Prostate gland (tissue), 2 donors: ENCODE data around the gene CPLX4.

Source experiments
- POLR2A ChIP-seq: fragments of 450-650 bp; IDR thresholded peaks from one replicate; pipeline ENCODE4 v1.6.1; 2016; ENCODE audit warnings: antibody characterized with exemption, mild to moderate bottlenecking
- POLR2AphosphoS5 ChIP-seq: sonication (generic); formaldehyde crosslinking; IDR thresholded peaks from one replicate; pipeline ENCODE4 v1.6.1; 2017; ENCODE audit warnings: antibody characterized with exemption
- TF ChIP-seq, protein P1 (sequence below), 4 experiments: fragments of 200-600 bp in 2 of 4; fragments of 450-650 bp in 2 of 4; sonication (generic) in 2 of 4; IDR thresholded peaks; 1 replicate in 3 of 4; 2 replicates in 1 of 4; pipeline ENCODE4 v1.5.1; 2016 to 2019; ENCODE audit warnings: antibody characterized with exemption in 4 of 4, mild to moderate bottlenecking in 2 of 4, moderate library complexity in 2 of 4

- TF ChIP-seq, protein P1, sequence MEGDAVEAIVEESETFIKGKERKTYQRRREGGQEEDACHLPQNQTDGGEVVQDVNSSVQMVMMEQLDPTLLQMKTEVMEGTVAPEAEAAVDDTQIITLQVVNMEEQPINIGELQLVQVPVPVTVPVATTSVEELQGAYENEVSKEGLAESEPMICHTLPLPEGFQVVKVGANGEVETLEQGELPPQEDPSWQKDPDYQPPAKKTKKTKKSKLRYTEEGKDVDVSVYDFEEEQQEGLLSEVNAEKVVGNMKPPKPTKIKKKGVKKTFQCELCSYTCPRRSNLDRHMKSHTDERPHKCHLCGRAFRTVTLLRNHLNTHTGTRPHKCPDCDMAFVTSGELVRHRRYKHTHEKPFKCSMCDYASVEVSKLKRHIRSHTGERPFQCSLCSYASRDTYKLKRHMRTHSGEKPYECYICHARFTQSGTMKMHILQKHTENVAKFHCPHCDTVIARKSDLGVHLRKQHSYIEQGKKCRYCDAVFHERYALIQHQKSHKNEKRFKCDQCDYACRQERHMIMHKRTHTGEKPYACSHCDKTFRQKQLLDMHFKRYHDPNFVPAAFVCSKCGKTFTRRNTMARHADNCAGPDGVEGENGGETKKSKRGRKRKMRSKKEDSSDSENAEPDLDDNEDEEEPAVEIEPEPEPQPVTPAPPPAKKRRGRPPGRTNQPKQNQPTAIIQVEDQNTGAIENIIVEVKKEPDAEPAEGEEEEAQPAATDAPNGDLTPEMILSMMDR (IDR thresholded peaks at IDR 0.05): no peak
- TF ChIP-seq POLR2A (no peak), POLR2AphosphoS5 (no peak)
Measured at GRCh38 chr18:59308938-59309260, 9.6 kb downstream of the CPLX4 start.
